DMS153 (cell line): ENCODE results near the gene SGCD.

Experiments used
- DNase-seq: peaks from one replicate; lab custom pipeline; 2025; lab: John Stamatoyannopoulos, UW

SGCD gene

DNA sequence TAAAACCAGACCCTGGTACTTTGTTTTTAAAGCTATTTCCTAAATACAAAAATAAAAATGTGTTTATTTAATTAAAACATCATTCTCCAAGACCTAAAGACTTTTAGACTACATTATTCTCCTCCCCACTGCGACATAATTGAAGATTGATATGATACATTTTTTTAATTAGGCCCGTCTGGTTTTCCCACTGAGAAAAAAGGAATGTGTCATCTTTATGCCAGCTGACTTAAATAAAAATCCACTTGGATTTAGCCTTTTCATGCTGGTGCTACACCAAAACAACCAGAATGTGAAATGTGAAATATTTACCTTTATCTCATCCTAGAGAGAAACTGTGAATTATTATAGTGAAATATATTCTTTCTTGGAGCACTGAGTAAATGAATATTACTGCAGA lies 367.6 kb downstream of the SGCD start:
- DNase-seq: no peak

- DNase-seq: no peak
Measured at GRCh38 chr5:156695774-156696173, 368.8 kb downstream of the SGCD start.

DNA sequence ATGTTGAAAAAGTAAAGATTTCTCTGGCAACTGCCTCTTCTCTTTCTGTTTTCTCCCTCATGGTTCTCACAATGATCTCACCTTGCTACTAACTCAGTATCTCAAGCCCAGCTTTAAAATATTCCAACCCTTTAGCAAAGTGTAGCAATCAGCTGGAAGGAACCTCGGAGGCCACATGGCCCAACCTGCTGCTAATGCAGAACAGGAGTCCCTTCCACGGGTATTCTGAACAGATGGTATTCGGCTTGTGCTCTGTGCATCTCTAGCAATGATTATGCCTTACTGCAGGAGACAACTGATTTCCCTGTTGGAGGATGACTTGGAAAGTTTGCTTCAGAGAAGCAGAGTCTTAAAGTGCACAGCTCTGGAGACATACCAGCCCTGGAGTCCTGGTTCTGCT lies 371.4 kb downstream of the SGCD start:
- no peak for DNase-seq

- DNase-seq: no peak
Measured at GRCh38 chr5:156699147-156699546, 372.2 kb downstream of the SGCD start.

GRCh38 chr5:156704139-156704538 lies 377.2 kb downstream of the SGCD start:
- DNase-seq: no peak

GRCh38 chr5:156706631-156707030 lies 379.7 kb downstream of the SGCD start:
- no peak for DNase-seq

- DNase-seq: no peak
Measured at GRCh38 chr5:156707750-156708149, 380.8 kb downstream of the SGCD start.

DNA sequence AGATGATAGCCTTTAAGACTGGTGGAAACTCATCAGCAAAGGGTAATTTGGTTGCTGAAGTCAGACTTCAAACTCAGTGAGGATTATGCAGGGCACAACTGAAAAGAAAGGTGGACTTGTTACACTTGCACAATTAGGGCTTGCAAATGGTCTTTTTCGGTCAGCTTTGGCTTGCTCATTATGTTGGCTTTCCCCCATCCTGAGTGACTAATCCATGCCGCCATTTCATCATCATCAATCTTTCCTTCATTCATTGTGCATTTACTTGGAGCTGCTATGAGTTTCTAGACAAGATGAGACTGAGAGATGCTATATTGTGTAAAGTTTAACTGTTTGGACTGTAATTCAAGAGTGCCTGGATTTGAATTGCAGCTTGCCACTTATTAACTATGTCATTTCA lies 388.3 kb downstream of the SGCD start:
- DNase-seq: no peak

DNA sequence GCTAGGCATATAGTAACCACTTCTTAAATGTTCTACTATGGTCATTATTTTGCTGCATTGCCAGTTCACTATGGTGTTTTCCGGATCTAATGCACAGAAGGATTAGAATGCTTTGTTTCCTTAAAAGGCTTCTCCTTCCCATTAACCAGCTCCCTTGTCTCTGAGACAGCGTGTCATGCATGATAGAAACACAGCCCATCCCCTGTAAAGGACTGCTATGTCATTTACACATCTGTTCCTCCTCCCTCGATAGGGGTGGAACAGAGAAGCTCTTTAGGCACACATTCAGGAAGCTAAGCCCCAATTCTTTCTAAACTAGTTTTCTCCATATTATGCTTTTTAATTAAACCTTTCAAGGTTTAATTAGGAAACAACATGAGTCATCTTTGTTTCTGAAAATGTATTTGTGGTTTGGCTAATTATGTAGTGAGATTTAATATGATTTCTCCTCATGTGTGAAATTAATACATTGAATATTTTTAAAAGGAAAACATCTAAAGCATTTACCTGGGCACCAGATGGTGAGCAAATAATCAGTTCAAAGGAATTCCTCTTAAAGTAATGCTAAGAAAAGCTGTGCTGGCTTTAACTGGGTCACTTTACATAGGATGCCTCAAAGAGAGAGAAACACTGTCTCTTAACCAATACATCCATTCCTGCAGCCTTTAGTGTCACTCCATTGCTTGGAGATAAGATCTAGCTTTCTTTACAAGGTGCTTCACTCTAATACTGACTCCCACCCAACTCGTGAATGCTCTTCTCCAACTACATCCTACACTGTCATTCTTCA lies 389.8 kb downstream of the SGCD start:
- DNase-seq: no peak

DNA sequence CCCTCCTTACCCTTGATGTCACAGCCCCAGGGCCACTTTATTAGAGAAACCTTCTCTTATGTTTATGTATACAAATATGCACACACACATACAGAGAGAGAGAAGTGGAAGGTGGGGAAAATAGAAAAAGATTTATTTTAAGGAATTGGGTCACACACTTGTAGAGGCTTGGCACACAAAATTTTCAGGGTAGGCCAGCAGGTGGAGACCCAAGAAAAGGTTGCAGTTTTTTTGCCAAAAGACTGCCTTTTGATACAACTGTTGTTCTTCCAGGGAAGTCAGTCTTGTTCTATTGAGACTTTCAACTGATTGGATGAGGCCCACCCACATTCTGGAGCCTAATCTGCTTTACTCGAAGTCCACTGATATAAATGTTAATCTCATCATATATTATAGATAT lies 392.0 kb downstream of the SGCD start:
- DNase-seq: no peak

GRCh38 chr5:156722358-156722757 lies 395.4 kb downstream of the SGCD start:
- no peak for DNase-seq

- DNase-seq: no peak
Measured at GRCh38 chr5:156735477-156735876, 408.5 kb downstream of the SGCD start.

DNA sequence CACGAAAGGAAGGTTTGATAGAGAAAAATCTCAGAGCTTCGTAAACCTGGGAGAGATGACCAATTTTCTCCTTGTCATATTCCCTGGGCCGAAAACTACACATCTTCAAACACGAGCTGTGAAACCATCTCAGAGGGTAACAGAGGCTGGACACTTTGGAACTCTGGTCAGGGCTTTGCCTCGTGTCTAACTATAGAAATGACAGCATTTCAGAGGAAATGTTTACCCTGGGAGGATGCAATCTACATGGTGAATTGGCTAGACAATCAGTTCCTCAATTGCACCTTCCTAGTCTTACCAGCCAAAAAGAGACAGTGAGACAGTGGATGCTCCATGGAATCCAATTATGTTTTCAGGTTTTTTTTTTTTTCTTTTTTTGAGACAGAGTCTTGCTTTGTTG lies 414.6 kb downstream of the SGCD start:
- no peak for DNase-seq

DNA sequence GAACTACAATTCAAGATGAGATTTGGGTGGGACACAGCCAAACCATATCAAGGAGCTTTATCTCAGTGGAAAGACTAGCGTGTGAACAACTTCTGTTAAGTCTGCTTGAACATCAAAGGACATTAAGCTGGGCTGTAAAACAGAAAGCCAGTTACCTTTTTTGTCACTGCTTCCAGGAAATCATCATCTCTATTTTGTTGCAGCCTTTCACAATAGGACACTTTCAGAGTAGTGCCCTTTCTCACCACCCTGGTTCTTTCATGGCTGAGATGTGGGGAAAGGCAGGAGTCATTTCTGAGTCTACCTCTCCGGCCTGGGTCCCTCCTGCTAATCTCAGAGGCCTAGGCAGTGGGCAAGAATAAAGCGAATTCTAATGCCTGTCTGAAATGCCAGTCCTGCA lies 426.9 kb downstream of the SGCD start:
- DNase-seq: no peak

DNA sequence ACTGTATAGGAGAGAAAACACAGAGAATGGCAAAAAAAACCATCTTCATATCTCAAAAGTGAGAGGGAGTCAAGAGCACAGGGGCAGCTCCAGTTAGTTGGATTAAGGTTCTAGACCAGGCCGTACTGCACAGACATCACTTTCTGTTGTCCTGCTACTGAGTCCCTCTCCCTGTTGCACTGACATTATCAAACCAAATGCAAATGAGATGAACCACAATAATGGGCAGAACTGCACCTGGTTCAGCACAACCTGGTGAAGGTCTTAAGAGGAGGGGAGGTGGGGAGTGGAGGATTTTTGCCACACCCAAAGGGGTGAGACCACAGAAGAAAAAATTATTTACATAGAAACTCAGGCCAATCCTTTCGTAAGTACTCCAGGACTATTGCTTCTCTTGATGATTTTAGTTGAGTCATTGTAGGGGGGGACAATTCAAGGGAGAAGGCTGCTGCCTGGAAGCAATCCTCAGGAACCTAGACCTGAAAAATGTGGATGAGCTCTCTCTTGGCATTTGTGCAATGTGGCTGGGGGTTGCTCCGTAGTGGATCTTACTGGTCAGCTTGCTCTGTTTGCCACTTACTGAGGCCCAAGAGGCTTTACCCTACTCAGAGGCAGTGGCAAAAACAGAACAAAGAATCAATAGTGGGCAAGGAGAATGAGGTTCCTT lies 428.6 kb downstream of the SGCD start:
- no peak for DNase-seq

- no peak for DNase-seq
Measured at GRCh38 chr5:156758011-156758791, 431.2 kb downstream of the SGCD start.

GRCh38 chr5:156759156-156759555 lies 432.2 kb downstream of the SGCD start:
- no peak for DNase-seq

DNA sequence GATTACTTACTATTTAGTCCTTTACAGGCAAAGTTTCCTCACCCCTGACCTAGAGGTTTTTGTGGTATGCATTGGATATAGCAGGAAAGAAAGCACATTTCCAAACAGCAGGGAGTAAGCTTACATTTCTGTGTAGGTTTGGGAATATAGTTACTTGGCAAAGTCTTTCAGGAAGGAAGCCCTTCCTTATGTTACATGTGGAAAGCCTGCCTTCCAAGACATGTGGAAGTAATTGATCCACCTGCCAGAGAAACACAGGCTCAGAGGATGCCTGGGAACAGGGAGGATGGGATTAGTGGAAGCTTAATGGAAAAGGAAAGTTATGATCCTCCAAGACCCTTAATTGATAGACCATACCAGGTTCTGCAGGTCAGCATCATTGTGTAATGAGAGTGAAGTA lies 435.8 kb downstream of the SGCD start:
- no peak for DNase-seq

DNA sequence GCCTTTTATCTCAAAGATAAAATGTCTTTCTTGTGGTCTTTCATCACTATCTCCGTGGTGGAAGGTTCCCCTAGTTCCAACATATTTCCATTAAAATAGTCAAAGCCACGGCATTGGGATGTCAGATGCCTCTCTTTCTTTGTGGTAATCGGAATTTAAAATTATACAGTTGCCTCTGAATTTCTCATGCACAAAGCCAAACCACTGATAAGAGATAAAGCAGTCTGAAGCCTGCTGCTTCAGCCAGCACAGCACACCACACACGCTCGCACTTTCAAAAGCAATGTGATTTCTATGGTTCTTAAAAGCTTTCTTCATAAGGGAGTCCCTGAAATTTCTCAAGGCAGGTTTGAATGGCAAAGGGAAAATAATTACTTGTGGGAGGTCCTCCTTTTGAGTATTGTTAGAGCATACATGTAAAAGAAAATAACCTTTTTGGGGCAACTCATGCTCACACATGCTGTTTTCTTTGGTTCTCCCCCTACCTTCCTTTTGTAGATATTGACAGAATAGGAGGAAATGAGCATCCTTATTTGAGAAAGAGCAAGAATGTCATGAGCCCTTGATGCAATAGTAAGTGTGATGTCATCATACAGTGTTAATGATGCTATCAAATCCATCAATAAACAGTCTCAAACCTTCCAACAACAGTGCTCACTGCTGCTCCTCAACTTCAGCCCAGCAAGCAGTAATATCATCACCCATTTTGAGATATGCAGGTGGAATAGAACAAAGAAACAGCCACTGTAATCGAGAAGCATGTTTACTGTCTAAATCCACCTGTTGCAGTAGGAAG lies 437.4 kb downstream of the SGCD start:
- no peak for DNase-seq

DNA sequence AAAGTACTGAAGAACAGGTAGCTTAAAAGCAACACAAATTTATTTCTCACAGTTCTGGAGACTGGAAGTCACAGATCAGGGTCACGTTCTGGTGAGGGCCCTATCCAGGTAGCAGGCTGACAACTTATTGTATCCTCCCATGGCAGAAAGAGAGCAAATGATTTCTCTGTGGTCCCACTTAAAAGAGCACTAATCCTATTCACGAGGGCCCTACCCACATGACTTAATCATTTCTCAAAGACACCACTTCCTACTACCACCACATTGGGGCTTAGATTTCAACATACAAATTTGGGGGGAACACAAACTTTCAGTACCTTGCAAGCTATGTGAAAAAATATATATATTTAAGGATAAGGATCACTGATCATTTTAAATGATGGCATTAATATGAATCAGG lies 447.3 kb downstream of the SGCD start:
- no peak for DNase-seq

GRCh38 chr5:156778139-156778706 lies 451.3 kb downstream of the SGCD start:
- no peak for DNase-seq

DNA sequence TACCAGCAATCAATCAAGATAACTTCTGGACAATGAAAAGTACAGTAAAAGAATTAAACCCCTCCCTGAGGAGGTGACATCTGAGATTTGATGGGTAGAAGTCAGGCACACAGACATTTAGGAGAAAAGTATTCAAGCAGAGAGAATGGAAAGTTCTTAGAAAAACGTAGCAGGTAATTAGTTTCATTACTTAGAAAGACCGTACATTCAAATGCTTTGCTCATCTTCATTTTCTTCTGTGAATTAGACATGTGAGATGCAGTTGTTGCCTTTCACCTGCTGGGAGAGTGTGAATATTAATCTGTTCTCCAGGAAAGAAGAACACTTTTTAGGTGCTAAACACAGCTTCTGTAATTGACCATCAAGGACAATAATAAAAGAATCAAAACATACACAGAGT lies 451.8 kb downstream of the SGCD start:
- no peak for DNase-seq
